Heart left ventricle (tissue), 13 donors: Measurements from ENCODE around the gene ADO.

Experiments used
- CTCF ChIP-seq, 12 donors: fragments of 200-600 bp; sonication (generic) in 4 of 12; IDR thresholded peaks; one replicate each; pipeline versions ENCODE4 v1.5.0 to v1.8.0; 2018 to 2022; ENCODE audit warnings: antibody characterized with exemption in 12 of 12, mild to moderate bottlenecking in 5 of 12
- POLR2A ChIP-seq, 2 donors: fragments of 450-650 bp; IDR thresholded peaks; one replicate each; pipeline ENCODE4 v1.6.1; 2017; ENCODE audit warnings: antibody characterized with exemption in 2 of 2, mild to moderate bottlenecking in 2 of 2, moderate library complexity in 2 of 2
- donor health status: ischemic (EF 13 %, LVEDD 7.1; RV severe dilation, severe dysfunction).
- donor health status: DM: no; HTN: yes; CAD: no.
- donor health status: DM: no; HTN: no; CAD: no.
- donor health status: ischemic (EF 25% LVEDD 6.9; RV normal size, moderate dysfunction).
- donor health status: ischemic (EF 25% LVEDD 5.7; RV mildly dilated, moderate dysfunction).
- donor health status: ischemic (EF 35%, LVEDD 5.7; RV mildly dilated, moderate dysfunction).
- donor health status: nonischemic (EF 11% LVEDD 7.7; RV severe dilation, severe dysfunction).
- donor health status: DM: yes; HTN: yes; CAD: no.
- donor health status: PGD.
- donor health status: ischemic (EF 29% LVEDD 5.4; RV normal size, mild dysfunction).
- donor health status: nonischemic (EF 23%, LVEDD 6.1; RV moderate dilation, normal function).

- TF ChIP-seq POLR2A (IDR thresholded peaks at IDR 0.05) (no peak), CTCF (IDR thresholded peaks at IDR 0.05) (no peak)
Observed at GRCh38 chr10:62813981-62814380, 9.5 kb downstream of the ADO start.
